Cerebellar nuclear complex (tissue), 1 donor: ENCODE results near the gene KIAA1958.
"Not testable (repeated sequence)": the region's sequence is repeated elsewhere in the genome, so short reads cannot be mapped to it uniquely, and the experiment has no call there.

ENCODE experiments used
- DNase-seq, 2 experiments: peaks; one replicate each; lab custom pipeline; 2025; lab: John Stamatoyannopoulos, UW

KIAA1958 gene

GRCh38 chr9:112555101-112555643, 68.5 kb downstream of the KIAA1958 start:
- DNase-seq: no peak

GRCh38 chr9:112555844-112556482, 69.3 kb downstream of the KIAA1958 start:
- no peak for DNase-seq

- DNase-seq: no peak
Measured at GRCh38 chr9:112556497-112557442, 70.1 kb downstream of the KIAA1958 start.

- no peak for DNase-seq
Measured at GRCh38 chr9:112558476-112558875, 71.8 kb downstream of the KIAA1958 start.

GRCh38 chr9:112558978-112559377, 72.4 kb downstream of the KIAA1958 start:
- DNase-seq: no peak

- DNase-seq: no peak
Measured at GRCh38 chr9:112559629-112560413, 73.2 kb downstream of the KIAA1958 start.

GRCh38 chr9:112562235-112562958, 75.8 kb downstream of the KIAA1958 start:
- no peak for DNase-seq

GRCh38 chr9:112569186-112569585, 82.6 kb downstream of the KIAA1958 start:
- DNase-seq: no peak

- peak in 1 of 2 experiments; percentile 12 for DNase-seq
Measured at GRCh38 chr9:112570671-112571167, 84.1 kb downstream of the KIAA1958 start.

GRCh38 chr9:112571624-112572355, 85.2 kb downstream of the KIAA1958 start:
- no peak for DNase-seq

- no peak for DNase-seq
Measured at GRCh38 chr9:112572416-112572815, 85.8 kb downstream of the KIAA1958 start.

GRCh38 chr9:112574008-112574407, 87.4 kb downstream of the KIAA1958 start:
- DNase-seq: no peak

- DNase-seq: no peak
Measured at GRCh38 chr9:112575107-112575506, 88.5 kb downstream of the KIAA1958 start.

GRCh38 chr9:112581469-112582176, 95.0 kb downstream of the KIAA1958 start:
- no peak for DNase-seq

GRCh38 chr9:112582371-112583262, 96.0 kb downstream of the KIAA1958 start:
- DNase-seq: no peak

- DNase-seq: no peak
Measured at GRCh38 chr9:112586599-112587155, 100.0 kb downstream of the KIAA1958 start.

- DNase-seq: not testable (repeated sequence)
Measured at GRCh38 chr9:112591875-112592274, 105.2 kb downstream of the KIAA1958 start.

GRCh38 chr9:112599732-112600131, 113.1 kb downstream of the KIAA1958 start:
- DNase-seq: no peak
